ENCODE results near the gene RBM19. TPM values are rescaled to one million over a fixed set of nuclear protein-coding genes. Genes with fewer than 3 reads are reported as not detected.

Gene RBM19
- polyA plus RNA-seq, 1 experiment: 15.5 TPM

DNA sequence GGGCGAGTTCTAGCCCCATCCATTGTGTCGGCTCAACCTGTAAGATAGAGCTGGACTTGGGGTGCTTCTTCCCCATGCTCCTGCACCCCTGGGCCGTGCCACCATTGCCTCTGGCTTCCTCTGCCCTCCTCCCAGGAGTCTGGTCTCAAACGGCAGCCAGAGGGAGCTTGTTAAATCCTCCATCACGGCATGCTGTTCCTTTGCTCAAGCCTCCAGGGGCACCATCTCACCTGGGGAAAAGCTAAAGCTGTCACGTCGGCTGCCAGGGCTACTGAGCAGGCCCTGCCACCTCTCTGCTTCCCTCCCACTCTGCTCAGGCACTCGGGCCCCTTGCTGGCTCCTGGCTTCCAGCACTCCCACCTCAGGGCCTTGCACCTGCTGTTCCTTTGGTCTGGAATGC is 140.4 kb downstream of the RBM19 start:
- no peak for DNase-seq (ENCODE audit: low read depth)
- TF ChIP-seq, protein P1, sequence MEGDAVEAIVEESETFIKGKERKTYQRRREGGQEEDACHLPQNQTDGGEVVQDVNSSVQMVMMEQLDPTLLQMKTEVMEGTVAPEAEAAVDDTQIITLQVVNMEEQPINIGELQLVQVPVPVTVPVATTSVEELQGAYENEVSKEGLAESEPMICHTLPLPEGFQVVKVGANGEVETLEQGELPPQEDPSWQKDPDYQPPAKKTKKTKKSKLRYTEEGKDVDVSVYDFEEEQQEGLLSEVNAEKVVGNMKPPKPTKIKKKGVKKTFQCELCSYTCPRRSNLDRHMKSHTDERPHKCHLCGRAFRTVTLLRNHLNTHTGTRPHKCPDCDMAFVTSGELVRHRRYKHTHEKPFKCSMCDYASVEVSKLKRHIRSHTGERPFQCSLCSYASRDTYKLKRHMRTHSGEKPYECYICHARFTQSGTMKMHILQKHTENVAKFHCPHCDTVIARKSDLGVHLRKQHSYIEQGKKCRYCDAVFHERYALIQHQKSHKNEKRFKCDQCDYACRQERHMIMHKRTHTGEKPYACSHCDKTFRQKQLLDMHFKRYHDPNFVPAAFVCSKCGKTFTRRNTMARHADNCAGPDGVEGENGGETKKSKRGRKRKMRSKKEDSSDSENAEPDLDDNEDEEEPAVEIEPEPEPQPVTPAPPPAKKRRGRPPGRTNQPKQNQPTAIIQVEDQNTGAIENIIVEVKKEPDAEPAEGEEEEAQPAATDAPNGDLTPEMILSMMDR (IDR thresholded peaks at IDR 0.05; ENCODE audit: insufficient read depth, low read depth, low read length): no peak
- H3K27me3 ChIP-seq (ENCODE audit: control insufficient read depth, insufficient read depth, low read length): no peaks in the 10 kb centered on the region
- ChIA-PET CTCF (no interaction called here), POLR2A (no interaction called here)
- peaks cover 3% of the 10 kb centered on the region for H3K36me3 ChIP-seq (ENCODE audit: control insufficient read depth, insufficient read depth, low read length)
- H3K4me3 ChIP-seq (ENCODE audit: low read depth, low read length): no peak overlapping the region

DNA sequence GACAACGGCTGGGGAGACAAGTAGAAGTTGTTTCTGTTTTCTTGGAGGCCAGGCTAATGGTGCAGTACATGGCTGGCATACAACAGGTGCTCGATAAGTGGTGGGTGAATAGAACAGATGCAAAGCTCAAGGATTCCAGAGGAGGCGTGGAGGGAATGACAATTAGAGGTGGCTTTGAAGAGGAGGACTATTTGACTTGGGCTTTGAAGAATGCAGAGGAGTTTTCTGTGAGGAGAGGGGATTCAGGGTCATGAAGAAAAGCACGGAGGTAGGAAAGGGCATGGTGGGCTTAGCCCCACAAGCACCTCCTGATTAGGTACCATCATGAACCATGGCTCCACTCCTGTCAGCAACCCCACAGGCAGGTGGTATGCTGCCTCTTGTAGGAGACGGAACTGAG is 142.3 kb downstream of the RBM19 start:
- DNase-seq (ENCODE audit: low read depth): no peak
- ChIA-PET CTCF (no interaction called here), POLR2A (no interaction called here)
- H3K27me3 ChIP-seq (ENCODE audit: control insufficient read depth, insufficient read depth, low read length): no peaks in the 10 kb centered on the region
- H3K36me3 ChIP-seq (ENCODE audit: control insufficient read depth, insufficient read depth, low read length): peaks cover 3% of the 10 kb centered on the region
- no peak overlapping the region for H3K4me3 ChIP-seq (ENCODE audit: low read depth, low read length)
- TF ChIP-seq, protein P1 (IDR thresholded peaks at IDR 0.05; ENCODE audit: insufficient read depth, low read depth, low read length): no peak

DNA sequence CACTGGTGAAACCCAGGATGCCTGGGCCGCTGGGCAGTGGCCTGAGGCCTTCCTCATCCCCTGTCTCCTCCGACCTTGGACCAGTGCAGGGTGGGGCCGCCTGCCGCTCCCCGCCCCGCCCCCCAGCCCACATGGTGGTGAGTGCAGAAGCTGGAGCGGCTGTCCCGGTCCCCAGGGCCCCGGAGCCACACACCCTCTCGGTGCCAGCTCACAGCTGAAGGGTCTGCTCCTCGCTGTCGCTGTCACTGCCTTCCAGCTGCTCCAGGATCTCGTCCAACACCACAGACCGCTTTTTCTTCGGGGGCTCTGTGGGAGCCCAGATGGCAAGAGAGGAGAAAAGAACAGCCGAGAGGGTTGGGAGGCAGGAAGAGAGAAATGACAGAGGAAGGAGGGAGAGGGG is 143.1 kb downstream of the RBM19 start:
- TF ChIP-seq, protein P1 (IDR thresholded peaks at IDR 0.05; ENCODE audit: insufficient read depth, low read depth, low read length): no peak
- ChIA-PET CTCF (no interaction called here), POLR2A (no interaction called here)

DNA sequence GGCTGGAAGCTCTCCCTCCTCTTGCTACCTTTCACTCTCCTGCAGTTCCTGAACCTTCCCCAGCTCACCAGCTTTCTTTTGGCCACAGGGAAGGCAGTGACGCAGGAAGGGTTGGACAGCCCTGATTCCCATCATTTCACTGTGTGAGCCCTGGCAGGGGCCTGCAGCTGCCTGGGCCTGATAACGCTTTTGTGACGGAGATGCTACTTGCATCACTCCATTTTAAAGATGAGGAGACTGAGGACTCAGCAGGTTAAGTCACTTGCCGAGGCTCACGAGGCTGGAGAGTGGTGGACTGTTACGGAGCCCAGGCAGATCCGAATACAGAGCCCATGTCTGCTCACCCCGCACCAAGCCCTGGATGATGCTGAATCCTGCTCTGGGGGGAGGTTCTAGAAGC is 145.3 kb downstream of the RBM19 start:
- no peak overlapping the region for H3K4me3 ChIP-seq (ENCODE audit: low read depth, low read length)
- CTCF ChIA-PET: no interaction called here

More for the DNA sequence above, 143.1 kb downstream of the RBM19 start:
- Histone ChIP-seq H3K27me3 (ENCODE audit: control insufficient read depth, insufficient read depth, low read length) (no peaks in the 10 kb centered on the region), H3K4me3 (ENCODE audit: low read depth, low read length) (no peak overlapping the region), H3K36me3 (ENCODE audit: control insufficient read depth, insufficient read depth, low read length) (peaks cover 3% of the 10 kb centered on the region)
- no peak for DNase-seq (ENCODE audit: low read depth)

DNA sequence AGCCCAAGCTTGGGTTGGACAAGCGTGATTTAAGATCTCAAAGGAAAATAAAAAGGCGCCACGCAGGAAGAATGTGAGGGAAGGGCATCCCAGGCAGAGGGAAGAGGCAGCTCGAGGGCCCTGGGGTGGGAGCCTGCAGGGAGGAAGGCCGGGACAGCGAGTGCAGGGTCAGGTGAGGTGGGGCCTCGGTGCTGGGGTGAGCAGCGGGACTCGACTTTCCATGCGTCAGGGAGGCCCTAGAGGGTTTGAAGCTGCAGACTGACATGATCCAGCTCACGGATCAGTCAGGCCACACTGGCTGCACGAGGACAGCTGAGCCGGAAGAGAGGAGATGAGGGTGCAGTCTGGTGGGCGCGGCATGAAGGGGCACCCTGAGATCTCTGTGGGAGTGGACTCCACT is 145.8 kb downstream of the RBM19 start:
- no peak overlapping the region for H3K4me3 ChIP-seq (ENCODE audit: low read depth, low read length)
- TF ChIP-seq, protein P1 (IDR thresholded peaks at IDR 0.05; ENCODE audit: insufficient read depth, low read depth, low read length): no peak
- POLR2A ChIA-PET: interaction anchor here (0.7 kb wide), 1 partner anchor 770 kb away, joined by 8 read pairs; no protein-coding TSS in a partner anchor
- CTCF ChIA-PET: interaction anchor here (2.4 kb wide), 1 partner anchor 17 kb away, joined by 6 read pairs; no protein-coding TSS in a partner anchor
- H3K36me3 ChIP-seq (ENCODE audit: control insufficient read depth, insufficient read depth, low read length): peaks cover 7% of the 10 kb centered on the region
- no peaks in the 10 kb centered on the region for H3K27me3 ChIP-seq (ENCODE audit: control insufficient read depth, insufficient read depth, low read length)
- no peak for DNase-seq (ENCODE audit: low read depth)

More for the DNA sequence above, 145.3 kb downstream of the RBM19 start:
- Histone ChIP-seq H3K27me3 (ENCODE audit: control insufficient read depth, insufficient read depth, low read length) (no peaks in the 10 kb centered on the region), H3K36me3 (ENCODE audit: control insufficient read depth, insufficient read depth, low read length) (peaks cover 7% of the 10 kb centered on the region)
- DNase-seq (ENCODE audit: low read depth): no peak
- POLR2A ChIA-PET: interaction anchor here (0.7 kb wide), 1 partner anchor 771 kb away, joined by 8 read pairs; no protein-coding TSS in a partner anchor
- TF ChIP-seq, protein P1 (IDR thresholded peaks at IDR 0.05; ENCODE audit: insufficient read depth, low read depth, low read length): no peak
